Liver (tissue), 9 donors: ENCODE data around the gene ASIC1. TPM values are rescaled to one million over a fixed set of nuclear protein-coding genes. Genes with fewer than 3 reads are reported as not detected.
"Not testable (repeated sequence)": the region's sequence is repeated elsewhere in the genome, so short reads cannot be mapped to it uniquely, and the experiment has no call there.

Experiments used
- DNase-seq: peaks from one replicate; pipeline ENCODE4 v3.0.0-alpha.2; 2017; ENCODE audit warnings: low spot score
- H3K27ac ChIP-seq, 2 donors: one replicate each; pipeline ENCODE4 v1.7.0; 2013; ENCODE audit warnings: inconsistent platforms in 2 of 2, low read length in 2 of 2, control low read depth in 1 of 2, low read depth in 1 of 2, mild to moderate bottlenecking in 1 of 2
- H3K27me3 ChIP-seq, 4 donors: one replicate each; pipeline versions ENCODE4 v1.6.1 to v1.7.0; 2013; ENCODE audit warnings: low read length in 3 of 4, inconsistent platforms in 1 of 4, mild to moderate bottlenecking in 1 of 4, moderate library complexity in 1 of 4; ENCODE audit not compliant: control insufficient read depth in 4 of 4, insufficient read depth in 4 of 4
- H3K36me3 ChIP-seq, 4 donors: one replicate each; pipeline versions ENCODE4 v1.6.1 to v1.7.0; 2013; ENCODE audit warnings: low read length in 3 of 4, mild to moderate bottlenecking in 3 of 4, low read depth in 1 of 4, moderate library complexity in 1 of 4; ENCODE audit not compliant: control insufficient read depth in 4 of 4, insufficient read depth in 3 of 4
- H3K4me1 ChIP-seq, 4 donors: one replicate each; pipeline versions ENCODE4 v1.6.1 to v1.7.0; 2013; ENCODE audit warnings: low read length in 3 of 4, mild to moderate bottlenecking in 3 of 4, moderate library complexity in 1 of 4; ENCODE audit not compliant: control insufficient read depth in 4 of 4, insufficient read depth in 4 of 4
- H3K4me3 ChIP-seq, 3 donors: one replicate each; pipeline versions ENCODE4 v1.6.1 to v1.7.0; 2013; ENCODE audit warnings: low read length in 3 of 3, control low read depth in 1 of 3, low read depth in 1 of 3, mild to moderate bottlenecking in 1 of 3
- H3K9ac ChIP-seq, 2 donors: one replicate each; pipeline ENCODE4 v1.7.0; 2013; ENCODE audit warnings: low read length in 2 of 2, mild to moderate bottlenecking in 2 of 2, moderate library complexity in 2 of 2, control low read depth in 1 of 2, low read depth in 1 of 2
- H3K9me3 ChIP-seq, 4 donors: one replicate each; pipeline versions ENCODE4 v1.6.1 to v1.7.0; 2013; ENCODE audit warnings: low read length in 3 of 4; ENCODE audit not compliant: control insufficient read depth in 4 of 4
- EGR1 ChIP-seq, 2 donors: IDR thresholded peaks; 2 replicates each; pipeline ENCODE4 v1.6.1; 2016 to 2018; ENCODE audit warnings: antibody characterized with exemption in 2 of 2, low read depth in 2 of 2
- FOXA1 ChIP-seq: IDR thresholded peaks from 2 replicates; pipeline ENCODE4 v1.6.1; 2016; ENCODE audit warnings: antibody characterized with exemption
- FOXA2 ChIP-seq: IDR thresholded peaks from 2 replicates; pipeline ENCODE4 v1.6.1; 2016; ENCODE audit warnings: antibody characterized with exemption
- GABPA ChIP-seq, 2 donors: IDR thresholded peaks in 1 of 2; conservative IDR thresholded peaks in 1 of 2; 2 replicates each; pipeline ENCODE4 v1.6.1; 2016; ENCODE audit warnings: antibody characterized with exemption in 2 of 2, mild to moderate bottlenecking in 1 of 2, moderate library complexity in 1 of 2
- HNF4A ChIP-seq, 2 donors: conservative IDR thresholded peaks; 2 replicates each; pipeline ENCODE4 v1.6.1; 2016; ENCODE audit warnings: antibody characterized with exemption in 2 of 2, mild to moderate bottlenecking in 2 of 2
- HNF4G ChIP-seq: IDR thresholded peaks from 2 replicates; pipeline ENCODE4 v1.6.1; 2016; ENCODE audit warnings: antibody characterized with exemption
- JUND ChIP-seq, 2 donors: IDR thresholded peaks; 2 replicates each; pipeline ENCODE4 v1.6.1; 2016; ENCODE audit warnings: antibody characterized with exemption in 2 of 2
- NR2F2 ChIP-seq: IDR thresholded peaks from 2 replicates; pipeline ENCODE4 v1.6.1; 2016; ENCODE audit warnings: antibody characterized with exemption
- RAD21 ChIP-seq, 2 donors: IDR thresholded peaks; 2 replicates each; pipeline ENCODE4 v1.6.1; 2016; ENCODE audit warnings: antibody characterized with exemption in 2 of 2, mild to moderate bottlenecking in 2 of 2
- RXRA ChIP-seq, 2 donors: IDR thresholded peaks; 2 replicates each; pipeline ENCODE4 v1.6.1; 2017 to 2018; ENCODE audit warnings: antibody characterized with exemption in 2 of 2, mild to moderate bottlenecking in 1 of 2
- SP1 ChIP-seq: IDR thresholded peaks from 2 replicates; pipeline ENCODE4 v1.6.1; 2018; ENCODE audit warnings: antibody characterized with exemption, mild to moderate bottlenecking
- TAF1 ChIP-seq: conservative IDR thresholded peaks from 2 replicates; pipeline ENCODE4 v1.6.1; 2016; ENCODE audit warnings: antibody characterized with exemption, mild to moderate bottlenecking
- YY1 ChIP-seq: IDR thresholded peaks from 2 replicates; pipeline ENCODE4 v1.6.1; 2016; ENCODE audit warnings: antibody characterized with exemption, mild to moderate bottlenecking
- ZBTB33 ChIP-seq: IDR thresholded peaks from 2 replicates; pipeline ENCODE4 v1.6.1; 2016; ENCODE audit warnings: antibody characterized with exemption
- WGBS: extraction: QIAGEN DNeasy Blood & Tissue Kit; methylation state at CpG from one replicate; pipeline ENCODE4 v1.1.7; 2013; 5-methylcytosine and 5-hydroxymethylcytosine counted together
- polyA plus RNA-seq, 2 donors: library from polyadenylated mRNA; stranded (reverse) in 1 of 2; unstranded in 1 of 2; fragments of 200-250 nt in 1 of 2; fragments of >200 nt in 1 of 2; fragmentation: Nextera tagmentation in 1 of 2; extraction: Ambion mirVana in 1 of 2; gene quantifications; one replicate each; pipeline versions ENCODE4 v1.2.1 to v1.2.3, GENCODE V29; 2013 to 2015
- total RNA-seq, 2 donors: library from RNA; depleted of rRNA; stranded (reverse); fragments of >200 nt; gene quantifications; one replicate each; pipeline ENCODE4 v1.2.3, GENCODE V29; 2014
- TF ChIP-seq, protein P1 (sequence below): IDR thresholded peaks from 2 replicates; pipeline ENCODE4 v1.6.1; 2016; ENCODE audit warnings: antibody characterized with exemption
- TF ChIP-seq, protein P2 (sequence below): fragments of 150-350 bp; IDR thresholded peaks from 2 replicates; pipeline ENCODE4 v1.5.1; 2017; ENCODE audit warnings: improper control_type of control experiment, low read depth, low read length; ENCODE audit not compliant: missing input control
- TF ChIP-seq, protein P3 (sequence below): IDR thresholded peaks from 2 replicates; pipeline ENCODE4 v1.6.1; 2016; ENCODE audit warnings: antibody characterized with exemption, mild to moderate bottlenecking
- TF ChIP-seq, protein P4 (sequence below): IDR thresholded peaks from 2 replicates; pipeline ENCODE4 v1.6.1; 2016; ENCODE audit warnings: antibody characterized with exemption
- donor health status: healthy.
- donor health status: healthy.
- donor health status: healthy.
- donor health status: healthy.
- donor health status: healthy.

The ASIC1 gene
- total and polyA plus RNA-seq, 4 donors = 0.05 to 0.08 (median 0.06) TPM; not detected in 1

DNA sequence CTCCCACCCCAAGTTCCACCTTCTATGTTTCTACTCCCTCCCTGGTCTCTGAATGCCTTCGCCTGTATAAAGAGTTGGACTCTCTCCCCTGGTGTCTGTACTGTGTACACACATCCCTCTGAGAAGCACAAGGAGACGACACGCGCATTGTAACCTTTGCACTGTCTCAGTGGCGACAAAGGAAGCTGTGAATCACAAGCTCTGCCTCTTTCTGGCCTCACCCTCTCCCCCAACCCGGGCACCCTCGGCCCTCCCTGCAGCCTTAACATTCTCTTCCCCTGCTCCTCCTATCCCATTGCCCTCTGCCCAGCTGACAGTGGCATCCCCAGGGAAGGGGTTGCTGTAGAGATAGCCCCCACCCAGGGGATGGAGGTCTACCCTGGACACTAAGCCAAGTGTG, 25.2 kb downstream of the ASIC1 start:
- H3K27ac ChIP-seq = no peak overlapping the region
- no peak overlapping the region for H3K4me3 ChIP-seq
- DNase-seq = no peak
- TF ChIP-seq, protein P1, sequence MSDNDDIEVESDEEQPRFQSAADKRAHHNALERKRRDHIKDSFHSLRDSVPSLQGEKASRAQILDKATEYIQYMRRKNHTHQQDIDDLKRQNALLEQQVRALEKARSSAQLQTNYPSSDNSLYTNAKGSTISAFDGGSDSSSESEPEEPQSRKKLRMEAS = no peak
- TF ChIP-seq HNF4A (conservative IDR thresholded peaks at IDR 0.05) = peak; percentile 30 to 53
- TF ChIP-seq RXRA (IDR thresholded peaks at IDR 0.05) = no peak
- TF ChIP-seq RAD21 (IDR thresholded peaks at IDR 0.05) = no peak
- TF ChIP-seq, protein P2, sequence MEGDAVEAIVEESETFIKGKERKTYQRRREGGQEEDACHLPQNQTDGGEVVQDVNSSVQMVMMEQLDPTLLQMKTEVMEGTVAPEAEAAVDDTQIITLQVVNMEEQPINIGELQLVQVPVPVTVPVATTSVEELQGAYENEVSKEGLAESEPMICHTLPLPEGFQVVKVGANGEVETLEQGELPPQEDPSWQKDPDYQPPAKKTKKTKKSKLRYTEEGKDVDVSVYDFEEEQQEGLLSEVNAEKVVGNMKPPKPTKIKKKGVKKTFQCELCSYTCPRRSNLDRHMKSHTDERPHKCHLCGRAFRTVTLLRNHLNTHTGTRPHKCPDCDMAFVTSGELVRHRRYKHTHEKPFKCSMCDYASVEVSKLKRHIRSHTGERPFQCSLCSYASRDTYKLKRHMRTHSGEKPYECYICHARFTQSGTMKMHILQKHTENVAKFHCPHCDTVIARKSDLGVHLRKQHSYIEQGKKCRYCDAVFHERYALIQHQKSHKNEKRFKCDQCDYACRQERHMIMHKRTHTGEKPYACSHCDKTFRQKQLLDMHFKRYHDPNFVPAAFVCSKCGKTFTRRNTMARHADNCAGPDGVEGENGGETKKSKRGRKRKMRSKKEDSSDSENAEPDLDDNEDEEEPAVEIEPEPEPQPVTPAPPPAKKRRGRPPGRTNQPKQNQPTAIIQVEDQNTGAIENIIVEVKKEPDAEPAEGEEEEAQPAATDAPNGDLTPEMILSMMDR = no peak
- H3K4me1 ChIP-seq = peaks cover 0 to 17% (median 9%) of the 10 kb centered on the region in 4 donors
- peaks cover 0 to 11% (median 9%) of the 10 kb centered on the region in 4 donors for H3K36me3 ChIP-seq
- H3K27me3 ChIP-seq = no peaks in the 10 kb centered on the region
- H3K9me3 ChIP-seq = no peaks in the 10 kb centered on the region
- WGBS = 39% methylated on average over 7 of the region's 7 CpGs
- H3K9ac ChIP-seq = no peak overlapping the region

GRCh38 chr12:50083301-50083700, 25.9 kb downstream of the ASIC1 start:
- no peaks in the 10 kb centered on the region for H3K27me3 ChIP-seq
- H3K36me3 ChIP-seq = peaks cover 0 to 16% (median 9%) of the 10 kb centered on the region in 4 donors
- no peak overlapping the region for H3K27ac ChIP-seq
- no peak overlapping the region for H3K9ac ChIP-seq
- no peak for DNase-seq
- H3K4me1 ChIP-seq = peaks cover 0 to 17% (median 9%) of the 10 kb centered on the region in 4 donors
- H3K4me3 ChIP-seq = no peak overlapping the region
- TF ChIP-seq, protein P1 = no peak
- TF ChIP-seq EGR1 (IDR thresholded peaks at IDR 0.05; ENCODE audit: low read depth in 2 of 2) (no peak), HNF4A (conservative IDR thresholded peaks at IDR 0.05) (no peak), RAD21 (IDR thresholded peaks at IDR 0.05) (no peak), JUND (IDR thresholded peaks at IDR 0.05) (no peak), NR2F2 (no peak), TAF1 (no peak), GABPA (IDR thresholded peaks at IDR 0.05 in 1 of 2, conservative IDR thresholded peaks at IDR 0.05 in 1 of 2) (no peak), RXRA (IDR thresholded peaks at IDR 0.05) (no peak), YY1 (no peak), FOXA2 (no peak), ZBTB33 (no peak), FOXA1 (no peak), SP1 (no peak), HNF4G (no peak)
- TF ChIP-seq, protein P2 = no peak
- TF ChIP-seq, protein P3, sequence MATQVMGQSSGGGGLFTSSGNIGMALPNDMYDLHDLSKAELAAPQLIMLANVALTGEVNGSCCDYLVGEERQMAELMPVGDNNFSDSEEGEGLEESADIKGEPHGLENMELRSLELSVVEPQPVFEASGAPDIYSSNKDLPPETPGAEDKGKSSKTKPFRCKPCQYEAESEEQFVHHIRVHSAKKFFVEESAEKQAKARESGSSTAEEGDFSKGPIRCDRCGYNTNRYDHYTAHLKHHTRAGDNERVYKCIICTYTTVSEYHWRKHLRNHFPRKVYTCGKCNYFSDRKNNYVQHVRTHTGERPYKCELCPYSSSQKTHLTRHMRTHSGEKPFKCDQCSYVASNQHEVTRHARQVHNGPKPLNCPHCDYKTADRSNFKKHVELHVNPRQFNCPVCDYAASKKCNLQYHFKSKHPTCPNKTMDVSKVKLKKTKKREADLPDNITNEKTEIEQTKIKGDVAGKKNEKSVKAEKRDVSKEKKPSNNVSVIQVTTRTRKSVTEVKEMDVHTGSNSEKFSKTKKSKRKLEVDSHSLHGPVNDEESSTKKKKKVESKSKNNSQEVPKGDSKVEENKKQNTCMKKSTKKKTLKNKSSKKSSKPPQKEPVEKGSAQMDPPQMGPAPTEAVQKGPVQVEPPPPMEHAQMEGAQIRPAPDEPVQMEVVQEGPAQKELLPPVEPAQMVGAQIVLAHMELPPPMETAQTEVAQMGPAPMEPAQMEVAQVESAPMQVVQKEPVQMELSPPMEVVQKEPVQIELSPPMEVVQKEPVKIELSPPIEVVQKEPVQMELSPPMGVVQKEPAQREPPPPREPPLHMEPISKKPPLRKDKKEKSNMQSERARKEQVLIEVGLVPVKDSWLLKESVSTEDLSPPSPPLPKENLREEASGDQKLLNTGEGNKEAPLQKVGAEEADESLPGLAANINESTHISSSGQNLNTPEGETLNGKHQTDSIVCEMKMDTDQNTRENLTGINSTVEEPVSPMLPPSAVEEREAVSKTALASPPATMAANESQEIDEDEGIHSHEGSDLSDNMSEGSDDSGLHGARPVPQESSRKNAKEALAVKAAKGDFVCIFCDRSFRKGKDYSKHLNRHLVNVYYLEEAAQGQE = no peak
- TF ChIP-seq, protein P4, sequence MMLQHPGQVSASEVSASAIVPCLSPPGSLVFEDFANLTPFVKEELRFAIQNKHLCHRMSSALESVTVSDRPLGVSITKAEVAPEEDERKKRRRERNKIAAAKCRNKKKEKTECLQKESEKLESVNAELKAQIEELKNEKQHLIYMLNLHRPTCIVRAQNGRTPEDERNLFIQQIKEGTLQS = no peak
- WGBS = 98% methylated on average over 1 of the region's 1 CpG
- H3K9me3 ChIP-seq = no peaks in the 10 kb centered on the region

DNA sequence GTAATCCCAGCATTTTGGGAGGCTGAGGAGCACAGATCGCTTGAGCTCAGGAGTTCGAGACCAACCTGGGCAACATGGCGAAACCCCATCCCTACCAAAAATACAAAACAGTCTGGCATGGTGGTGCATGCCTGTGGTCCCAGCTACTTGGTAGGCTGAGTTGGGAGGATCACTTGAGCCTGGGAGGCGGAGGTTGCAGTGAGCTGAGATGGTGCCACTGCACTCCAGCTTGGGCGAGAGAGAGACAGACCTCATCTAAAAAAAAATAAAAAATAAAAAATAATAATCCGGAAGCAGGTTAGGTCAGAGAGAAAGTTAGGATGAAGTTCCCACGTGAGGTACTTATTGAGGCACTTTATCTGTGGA, 27.0 kb downstream of the ASIC1 start:
- not testable (repeated sequence) for H3K27me3 ChIP-seq, H3K9me3 ChIP-seq, DNase-seq
- H3K9ac ChIP-seq = peak overlapping the region; percentile 53 to 66
- H3K27ac ChIP-seq = peak overlapping the region; percentile 82 to 88
- H3K36me3 ChIP-seq = peaks cover 0 to 24% (median 11%) of the 10 kb centered on the region in 4 donors
- WGBS = 57% methylated on average over 7 of the region's 7 CpGs
- peaks cover 0 to 24% (median 9%) of the 10 kb centered on the region in 4 donors for H3K4me1 ChIP-seq
- peak overlapping the region; percentile 38 to 92 (median 92) for H3K4me3 ChIP-seq
